H9 (cell line): Measurements from ENCODE around the gene KCND1. TPM values are rescaled to one million over a fixed set of nuclear protein-coding genes. Genes with fewer than 3 reads are reported as not detected.

Experiments used
- DNase-seq: peaks from one replicate; pipeline ENCODE4 v3.0.0-alpha.2; 2017
- H2AFZ ChIP-seq: one replicate; pipeline ENCODE4 v1.6.1; 2013; ENCODE audit warnings: mild to moderate bottlenecking, low read length, control low read depth, moderate library complexity
- H2AK5ac ChIP-seq: 2 replicates; pipeline ENCODE4 v1.6.1; 2013; ENCODE audit warnings: low read length, control low read depth, mixed read lengths; ENCODE audit not compliant: insufficient read length
- H2BK120ac ChIP-seq: one replicate; pipeline ENCODE4 v1.6.1; 2013; ENCODE audit warnings: low read depth, mild to moderate bottlenecking, low read length, control low read depth, inconsistent platforms; ENCODE audit not compliant: poor library complexity, severe bottlenecking
- H2BK12ac ChIP-seq: 2 replicates; pipeline ENCODE4 v1.6.1; 2013; ENCODE audit warnings: low read length, control low read depth, mixed read lengths, low read depth; ENCODE audit not compliant: insufficient read length
- H2BK15ac ChIP-seq: 2 replicates; pipeline ENCODE4 v1.6.1; 2013; ENCODE audit warnings: low read depth, low read length, control low read depth
- H2BK20ac ChIP-seq: one replicate; pipeline ENCODE4 v1.6.1; 2013; ENCODE audit warnings: low read depth, mild to moderate bottlenecking, low read length, control low read depth, inconsistent platforms; ENCODE audit not compliant: poor library complexity, severe bottlenecking
- H2BK5ac ChIP-seq: 2 replicates; pipeline ENCODE4 v1.6.1; 2013; ENCODE audit warnings: low read length, control low read depth, mixed read lengths; ENCODE audit not compliant: insufficient read length
- H3K14ac ChIP-seq: 2 replicates; pipeline ENCODE4 v1.6.1; 2013; ENCODE audit warnings: low read length, control low read depth; ENCODE audit not compliant: insufficient read depth
- H3K18ac ChIP-seq: 2 replicates; pipeline ENCODE4 v1.6.1; 2013; ENCODE audit warnings: low read depth, mild to moderate bottlenecking, mixed read lengths, low read length, control low read depth; ENCODE audit not compliant: insufficient read length
- H3K23ac ChIP-seq: 2 replicates; pipeline ENCODE4 v1.6.1; 2013; ENCODE audit warnings: low read length, control low read depth, mixed read lengths, low read depth; ENCODE audit not compliant: insufficient read length
- H3K23me2 ChIP-seq: 2 replicates; pipeline ENCODE4 v1.6.1; 2013; ENCODE audit warnings: low read depth, mild to moderate bottlenecking, mixed read lengths, low read length, control low read depth; ENCODE audit not compliant: insufficient read length, poor library complexity, severe bottlenecking
- H3K27ac ChIP-seq: 2 replicates; pipeline ENCODE4 v1.5.1; 2013; ENCODE audit warnings: low read length, control low read depth, mixed read lengths, low read depth; ENCODE audit not compliant: insufficient read length
- H3K27me3 ChIP-seq: 2 replicates; pipeline ENCODE4 v1.6.1; 2013; ENCODE audit warnings: low read length, control low read depth, inconsistent platforms; ENCODE audit not compliant: insufficient read depth
- H3K4ac ChIP-seq: 2 replicates; pipeline ENCODE4 v1.6.1; 2013; ENCODE audit warnings: low read depth, mild to moderate bottlenecking, control low read depth, inconsistent platforms, low read length, moderate library complexity
- H3K4me1 ChIP-seq: 2 replicates; pipeline ENCODE4 v1.6.1; 2013; ENCODE audit warnings: low read length, control low read depth, inconsistent platforms; ENCODE audit not compliant: insufficient read depth
- H3K4me2 ChIP-seq: 2 replicates; pipeline ENCODE4 v1.6.1; 2013; ENCODE audit warnings: low read length, control low read depth, mixed read lengths; ENCODE audit not compliant: insufficient read length, insufficient read depth
- H3K56ac ChIP-seq: 2 replicates; pipeline ENCODE4 v1.6.1; 2013; ENCODE audit warnings: low read depth, mild to moderate bottlenecking, mixed read lengths, low read length, control low read depth; ENCODE audit not compliant: insufficient read length
- H3K79me1 ChIP-seq: 2 replicates; pipeline ENCODE4 v1.6.1; 2013; ENCODE audit warnings: low read depth, mild to moderate bottlenecking, moderate library complexity, low read length, control low read depth, inconsistent platforms; ENCODE audit not compliant: insufficient read depth, poor library complexity, severe bottlenecking
- H3K79me2 ChIP-seq: 2 replicates; pipeline ENCODE4 v1.6.1; 2013; ENCODE audit warnings: low read length, control low read depth, inconsistent platforms; ENCODE audit not compliant: insufficient read depth
- H3K9ac ChIP-seq: 2 replicates; pipeline ENCODE4 v1.6.1; 2013; ENCODE audit warnings: low read length, control low read depth, mixed read lengths; ENCODE audit not compliant: insufficient read length; ENCODE audit errors: extremely low read depth
- H3K9me3 ChIP-seq: one replicate; pipeline ENCODE4 v1.6.1; 2013; ENCODE audit warnings: low read depth, low read length, inconsistent platforms; ENCODE audit not compliant: control insufficient read depth
- H3T11ph ChIP-seq: one replicate; pipeline ENCODE4 v1.6.1; 2013; ENCODE audit warnings: mild to moderate bottlenecking, low read length, control low read depth, inconsistent platforms
- H4K20me1 ChIP-seq: one replicate; pipeline ENCODE4 v1.6.1; 2013; ENCODE audit not compliant: control insufficient read depth, insufficient read length, insufficient read depth
- H4K5ac ChIP-seq: 2 replicates; pipeline ENCODE4 v1.6.1; 2013; ENCODE audit warnings: low read depth, mild to moderate bottlenecking, mixed read lengths, low read length, control low read depth; ENCODE audit not compliant: insufficient read length
- H4K8ac ChIP-seq: replicated peaks from 2 replicates; pipeline ENCODE4 v1.6.1; 2013; ENCODE audit warnings: low read length, control low read depth, mixed read lengths, low read depth; ENCODE audit not compliant: insufficient read length
- H4K91ac ChIP-seq: 2 replicates; pipeline ENCODE4 v1.6.1; 2013; ENCODE audit warnings: low read depth, mild to moderate bottlenecking, moderate library complexity, mixed read lengths, low read length, control low read depth; ENCODE audit not compliant: insufficient read length
- H3K27ac Mint-ChIP-seq, 3 experiments: 2 replicates in 2 of 3; 3 replicates in 1 of 3; pipeline ENCODE4 v1.8.0; 2020 to 2021; ENCODE audit warnings: mixed read lengths in 3 of 3, mild to moderate bottlenecking in 1 of 3, moderate library complexity in 1 of 3
- H3K27me3 Mint-ChIP-seq: 2 replicates; pipeline ENCODE4 v1.8.0; 2021; ENCODE audit warnings: low read depth, mild to moderate bottlenecking, moderate library complexity, mixed read lengths
- H3K36me3 Mint-ChIP-seq, 3 experiments: 2 replicates in 2 of 3; 3 replicates in 1 of 3; pipeline ENCODE4 v1.8.0; 2020 to 2021; ENCODE audit warnings: low read depth in 3 of 3, mixed read lengths in 3 of 3; ENCODE audit not compliant: insufficient read depth in 1 of 3
- H3K4me1 Mint-ChIP-seq, 2 experiments: 2 replicates each; pipeline ENCODE4 v1.8.0; 2020; ENCODE audit warnings: mixed read lengths in 2 of 2
- H3K4me3 Mint-ChIP-seq, 2 experiments: 2 replicates in 1 of 2; 3 replicates in 1 of 2; pipeline ENCODE4 v1.8.0; 2020 to 2021; ENCODE audit warnings: mild to moderate bottlenecking in 2 of 2, mixed read lengths in 2 of 2, moderate library complexity in 1 of 2
- H3K9me3 Mint-ChIP-seq, 2 experiments: 2 replicates in 1 of 2; 3 replicates in 1 of 2; pipeline ENCODE4 v1.8.0; 2020; ENCODE audit warnings: mild to moderate bottlenecking in 2 of 2, mixed read lengths in 2 of 2, moderate library complexity in 1 of 2
- CTCF ChIP-seq: fragments of 200-600 bp; sonication (generic); conservative IDR thresholded peaks from 3 replicates; pipeline ENCODE4 v1.8.0; 2021; ENCODE audit warnings: antibody characterized with exemption, mild to moderate bottlenecking
- WGBS: extraction: QIAGEN DNeasy Blood & Tissue Kit; methylation state at CpG from one replicate; pipeline ENCODE4 v1.1.7; 2013; ENCODE audit warnings: missing lambda C conversion rate, low lambda C conversion rate, mixed read lengths; ENCODE audit not compliant: insufficient read length; ENCODE audit errors: extremely low coverage; 5-methylcytosine and 5-hydroxymethylcytosine counted together
- total RNA-seq: library from RNA; stranded (reverse); gene quantifications from 2 replicates; pipeline ENCODE4 v1.2.1, GENCODE V29; 2021

Gene KCND1
- total RNA-seq, 1 experiment from 2014 or later, result 5.7 TPM

- H3K27ac ChIP-seq, result peak overlapping the region; percentile 99
- peak overlapping the region; percentile 51 to 73 for H3K4me3 Mint-ChIP-seq
- peaks cover 25 to 32% of the 10 kb centered on the region in 2 experiments for H3K4me1 Mint-ChIP-seq
- H3K79me1 ChIP-seq, result peaks cover 3% of the 10 kb centered on the region
- no peak overlapping the region for H2BK20ac ChIP-seq
- H3K14ac ChIP-seq, result no peak overlapping the region
- no peaks in the 10 kb centered on the region for H3K27me3 Mint-ChIP-seq
- no peaks in the 10 kb centered on the region for H3K9me3 ChIP-seq
- H3K23me2 ChIP-seq, result peaks cover 4% of the 10 kb centered on the region
- H4K20me1 ChIP-seq, result no peaks in the 10 kb centered on the region
- H4K5ac ChIP-seq, result no peak overlapping the region
- H3K27ac Mint-ChIP-seq, result peak overlapping the region; percentile 96 to 100 (median 99)
- H2BK12ac ChIP-seq, result no peak overlapping the region
- no CpG with 5 or more reads among the region's 5 CpGs for WGBS
- H3K23ac ChIP-seq, result no peak overlapping the region
- H2BK15ac ChIP-seq, result no peak overlapping the region
- H3K79me2 ChIP-seq, result peaks cover 5% of the 10 kb centered on the region; the same call in 1 of the 2 replicates
- H3K4ac ChIP-seq, result no peak overlapping the region
- peak overlapping the region; percentile 79 for H3K4me2 ChIP-seq
- peaks cover 63 to 74% of the 10 kb centered on the region in 2 experiments for H3K9me3 Mint-ChIP-seq
- no peak overlapping the region for H4K91ac ChIP-seq
- no peak overlapping the region for H2BK120ac ChIP-seq
- no peak for TF ChIP-seq CTCF
- no peak overlapping the region for H3K9ac ChIP-seq
- no peak overlapping the region for H3T11ph ChIP-seq
- H4K8ac ChIP-seq, result no peak overlapping the region
- peak overlapping the region; percentile 88 for H2BK5ac ChIP-seq
- peaks cover 12% of the 10 kb centered on the region; the same call in 1 of the 2 replicates for H3K4me1 ChIP-seq
- DNase-seq, result peak; percentile 74
- peaks cover 35 to 57% (median 49%) of the 10 kb centered on the region in 3 experiments for H3K36me3 Mint-ChIP-seq
- H3K56ac ChIP-seq, result no peak overlapping the region
- H3K27me3 ChIP-seq, result no peaks in the 10 kb centered on the region
- H2AK5ac ChIP-seq, result no peak overlapping the region
- no peak overlapping the region for H2AFZ ChIP-seq
- no peak overlapping the region for H3K18ac ChIP-seq
Observed at GRCh38 chrX:48927123-48927522, 44.5 kb downstream of the KCND1 start.
